ENCODE data around the gene FGFR3.

FGFR3 gene

GRCh38 chr4:1810765-1811164 lies 17.7 kb downstream of the FGFR3 start:
- no peaks in the 10 kb centered on the region for H3F3A ChIP-seq (ENCODE audit: insufficient read depth, low read length)
- H3K9me3 ChIP-seq (replicated peaks; ENCODE audit: insufficient read depth, low read length): no peaks in the 10 kb centered on the region
- no peak overlapping the region for H3K9ac ChIP-seq (ENCODE audit: low read length)
- H3K27me3 ChIP-seq (replicated peaks; ENCODE audit: insufficient read depth, low read length): no peaks in the 10 kb centered on the region; the same call in 1 of the 2 replicates
- TF ChIP-seq EZH2 (optimal IDR thresholded peaks at IDR 0.05; ENCODE audit: low read depth, low read length) (no peak), EZH2phosphoT487 (IDR thresholded peaks at IDR 0.05; ENCODE audit: low read length) (no peak), CTCF (IDR thresholded peaks at IDR 0.05; ENCODE audit: low read length) (no peak)
- 0 out of 2 replicates have a peak, but pooled peaks cover 3% of the 10 kb centered on the region for H3K36me3 ChIP-seq (replicated peaks; ENCODE audit: insufficient read depth, low read length)
- H3K9me2 ChIP-seq (replicated peaks; ENCODE audit: insufficient read depth, low read length): no peaks in the 10 kb centered on the region
- no peak overlapping the region for H3K4me2 ChIP-seq (ENCODE audit: low read depth, low read length)
- H3K4me1 ChIP-seq (ENCODE audit: low read length): no peaks in the 10 kb centered on the region
- H3K27ac ChIP-seq (ENCODE audit: low read length): no peak overlapping the region
- H3K4me3 ChIP-seq (ENCODE audit: low read length): no peak overlapping the region
- no peak overlapping the region for H2AFZ ChIP-seq (ENCODE audit: low read length)
- DNase-seq: no peak
- H3K79me2 ChIP-seq (ENCODE audit: low read length): no peaks in the 10 kb centered on the region
- H4K20me1 ChIP-seq (ENCODE audit: insufficient read depth, low read length): no peaks in the 10 kb centered on the region

- H2AFZ ChIP-seq (ENCODE audit: low read length): no peak overlapping the region
- H3F3A ChIP-seq (ENCODE audit: insufficient read depth, low read length): no peaks in the 10 kb centered on the region
- no peaks in the 10 kb centered on the region for H3K9me3 ChIP-seq (replicated peaks; ENCODE audit: insufficient read depth, low read length)
- no peak overlapping the region for H3K9ac ChIP-seq (ENCODE audit: low read length)
- no peak overlapping the region for H3K4me3 ChIP-seq (ENCODE audit: low read length)
- no peaks in the 10 kb centered on the region for H3K4me1 ChIP-seq (ENCODE audit: low read length)
- H3K36me3 ChIP-seq (replicated peaks; ENCODE audit: insufficient read depth, low read length): 0 out of 2 replicates have a peak, but pooled peaks cover 3% of the 10 kb centered on the region
- no peaks in the 10 kb centered on the region for H3K79me2 ChIP-seq (ENCODE audit: low read length)
- DNase-seq: no peak
- H3K4me2 ChIP-seq (ENCODE audit: low read depth, low read length): no peak overlapping the region
- no peak for TF ChIP-seq CTCF (IDR thresholded peaks at IDR 0.05; ENCODE audit: low read length)
- TF ChIP-seq EZH2 (optimal IDR thresholded peaks at IDR 0.05; ENCODE audit: low read depth, low read length): no peak
- TF ChIP-seq EZH2phosphoT487 (IDR thresholded peaks at IDR 0.05; ENCODE audit: low read length): no peak
- H3K9me2 ChIP-seq (replicated peaks; ENCODE audit: insufficient read depth, low read length): no peaks in the 10 kb centered on the region
- H4K20me1 ChIP-seq (ENCODE audit: insufficient read depth, low read length): no peaks in the 10 kb centered on the region
- no peaks in the 10 kb centered on the region for H3K27me3 ChIP-seq (replicated peaks; ENCODE audit: insufficient read depth, low read length)
- no peak overlapping the region for H3K27ac ChIP-seq (ENCODE audit: low read length)
These were observed 19.6 kb downstream of the FGFR3 start for GRCh38 chr4:1812720-1813119.

- Histone ChIP-seq H3K4me1 (ENCODE audit: low read length) (no peaks in the 10 kb centered on the region), H3K36me3 (replicated peaks; ENCODE audit: insufficient read depth, low read length) (0 out of 2 replicates have a peak, but pooled peaks cover 3% of the 10 kb centered on the region), H3F3A (ENCODE audit: insufficient read depth, low read length) (no peaks in the 10 kb centered on the region), H3K9me2 (replicated peaks; ENCODE audit: insufficient read depth, low read length) (no peaks in the 10 kb centered on the region), H3K4me2 (ENCODE audit: low read depth, low read length) (no peak overlapping the region), H2AFZ (ENCODE audit: low read length) (no peak overlapping the region), H3K4me3 (ENCODE audit: low read length) (no peak overlapping the region), H3K9ac (ENCODE audit: low read length) (no peak overlapping the region), H3K27me3 (replicated peaks; ENCODE audit: insufficient read depth, low read length) (no peaks in the 10 kb centered on the region), H3K9me3 (replicated peaks; ENCODE audit: insufficient read depth, low read length) (no peaks in the 10 kb centered on the region), H4K20me1 (ENCODE audit: insufficient read depth, low read length) (no peaks in the 10 kb centered on the region), H3K27ac (ENCODE audit: low read length) (no peak overlapping the region), H3K79me2 (ENCODE audit: low read length) (no peaks in the 10 kb centered on the region)
- TF ChIP-seq EZH2 (optimal IDR thresholded peaks at IDR 0.05; ENCODE audit: low read depth, low read length) (no peak), CTCF (IDR thresholded peaks at IDR 0.05; ENCODE audit: low read length) (no peak), EZH2phosphoT487 (IDR thresholded peaks at IDR 0.05; ENCODE audit: low read length) (no peak)
- DNase-seq: no peak
These were observed 20.1 kb downstream of the FGFR3 start for GRCh38 chr4:1813231-1813630.
